BLaER1 (cell line): ENCODE results near the gene GPR141.

Experiments
- H3K27ac ChIP-seq: shearing (Covaris generic); formaldehyde crosslinking; 2 replicates; pipeline ENCODE4 v1.8.1; 2022
- H3K27me3 ChIP-seq: shearing (Covaris generic); formaldehyde crosslinking; 2 replicates; pipeline ENCODE4 v1.8.1; 2022
- H3K36me3 ChIP-seq: shearing (Covaris generic); formaldehyde crosslinking; 2 replicates; pipeline ENCODE4 v1.8.1; 2022
- H3K4me1 ChIP-seq: shearing (Covaris generic); formaldehyde crosslinking; 2 replicates; pipeline ENCODE4 v1.8.1; 2022
- H3K4me2 ChIP-seq: shearing (Covaris generic); formaldehyde crosslinking; 2 replicates; pipeline ENCODE4 v1.8.1; 2022
- H3K4me3 ChIP-seq: shearing (Covaris generic); formaldehyde crosslinking; 2 replicates; pipeline ENCODE4 v1.8.1; 2022
- H3K9ac ChIP-seq: shearing (Covaris generic); formaldehyde crosslinking; 2 replicates; pipeline ENCODE4 v1.8.1; 2022
- H3K9me3 ChIP-seq: shearing (Covaris generic); formaldehyde crosslinking; 2 replicates; pipeline ENCODE4 v1.8.1; 2022
- H4K20me1 ChIP-seq: shearing (Covaris generic); formaldehyde crosslinking; 2 replicates; pipeline ENCODE4 v1.8.1; 2022
- Cebpa-rat ChIP-seq: shearing (Covaris generic); IDR thresholded peaks from 2 replicates; pipeline ENCODE4 v1.8.1; 2022

Gene GPR141

GRCh38 chr7:37771342-37771741, 87.8 kb downstream of the GPR141 start:
- TF ChIP-seq Cebpa-rat, result no peak
- H3K36me3 ChIP-seq, result no peaks in the 10 kb centered on the region
- no peaks in the 10 kb centered on the region for H3K27me3 ChIP-seq
- no peak overlapping the region for H3K27ac ChIP-seq
- no peak overlapping the region for H3K4me3 ChIP-seq
- no peak overlapping the region for H3K4me2 ChIP-seq
- peaks cover 18% of the 10 kb centered on the region for H3K9me3 ChIP-seq
- no peak overlapping the region for H3K9ac ChIP-seq
- no peaks in the 10 kb centered on the region for H3K4me1 ChIP-seq
- no peaks in the 10 kb centered on the region for H4K20me1 ChIP-seq

- Histone ChIP-seq H3K4me2 (no peak overlapping the region), H3K9ac (no peak overlapping the region), H3K36me3 (no peaks in the 10 kb centered on the region), H4K20me1 (no peaks in the 10 kb centered on the region), H3K27me3 (no peaks in the 10 kb centered on the region), H3K4me1 (no peaks in the 10 kb centered on the region), H3K4me3 (no peak overlapping the region), H3K27ac (no peak overlapping the region), H3K9me3 (peaks cover 22% of the 10 kb centered on the region)
- no peak for TF ChIP-seq Cebpa-rat
Observed at GRCh38 chr7:37771801-37772200, 88.2 kb downstream of the GPR141 start.

- Histone ChIP-seq H3K9me3 (peaks cover 34% of the 10 kb centered on the region), H3K4me3 (no peak overlapping the region; the same call in 1 of the 2 replicates), H3K4me1 (no peaks in the 10 kb centered on the region), H3K9ac (no peak overlapping the region), H3K27me3 (no peaks in the 10 kb centered on the region), H3K4me2 (no peak overlapping the region), H3K27ac (no peak overlapping the region), H4K20me1 (no peaks in the 10 kb centered on the region), H3K36me3 (no peaks in the 10 kb centered on the region)
- TF ChIP-seq Cebpa-rat, result no peak
Observed at GRCh38 chr7:37775921-37776320, 92.4 kb downstream of the GPR141 start.

- no peak overlapping the region for H3K4me2 ChIP-seq
- no peak for TF ChIP-seq Cebpa-rat
- H3K9ac ChIP-seq, result no peak overlapping the region
- no peak overlapping the region for H3K27ac ChIP-seq
- H3K4me1 ChIP-seq, result no peaks in the 10 kb centered on the region
- no peak overlapping the region for H3K4me3 ChIP-seq
- peaks cover 18% of the 10 kb centered on the region for H3K9me3 ChIP-seq
- H3K36me3 ChIP-seq, result no peaks in the 10 kb centered on the region
- no peaks in the 10 kb centered on the region for H4K20me1 ChIP-seq
- no peaks in the 10 kb centered on the region for H3K27me3 ChIP-seq
Observed at GRCh38 chr7:37781156-37781555, 97.6 kb downstream of the GPR141 start.

- Histone ChIP-seq H3K4me1 (peaks cover 9% of the 10 kb centered on the region), H3K4me3 (no peak overlapping the region), H3K9me3 (peaks cover 8% of the 10 kb centered on the region; the same call in 1 of the 2 replicates), H3K9ac (no peak overlapping the region), H3K27me3 (no peaks in the 10 kb centered on the region), H4K20me1 (no peaks in the 10 kb centered on the region), H3K27ac (no peak overlapping the region), H3K36me3 (no peaks in the 10 kb centered on the region), H3K4me2 (no peak overlapping the region)
- TF ChIP-seq Cebpa-rat, result no peak
Observed at GRCh38 chr7:37782166-37782565, 98.6 kb downstream of the GPR141 start.

GRCh38 chr7:37784015-37784414, 100.4 kb downstream of the GPR141 start:
- no peaks in the 10 kb centered on the region; the same call in 1 of the 2 replicates for H3K9me3 ChIP-seq
- H3K36me3 ChIP-seq, result no peaks in the 10 kb centered on the region
- H3K27ac ChIP-seq, result no peak overlapping the region
- TF ChIP-seq Cebpa-rat, result no peak
- H3K4me2 ChIP-seq, result no peak overlapping the region
- H3K27me3 ChIP-seq, result no peaks in the 10 kb centered on the region
- H3K4me3 ChIP-seq, result no peak overlapping the region
- no peak overlapping the region for H3K9ac ChIP-seq
- H4K20me1 ChIP-seq, result no peaks in the 10 kb centered on the region
- H3K4me1 ChIP-seq, result peaks cover 16% of the 10 kb centered on the region

GRCh38 chr7:37786741-37787569, 103.4 kb downstream of the GPR141 start:
- H3K27me3 ChIP-seq, result no peaks in the 10 kb centered on the region
- H3K27ac ChIP-seq, result peak overlapping the region; percentile 59
- H3K36me3 ChIP-seq, result no peaks in the 10 kb centered on the region
- no peak overlapping the region for H3K4me3 ChIP-seq
- H3K4me1 ChIP-seq, result peaks cover 16% of the 10 kb centered on the region
- no peaks in the 10 kb centered on the region for H4K20me1 ChIP-seq
- no peak overlapping the region for H3K9ac ChIP-seq
- no peak for TF ChIP-seq Cebpa-rat
- peak overlapping the region; percentile 57 for H3K4me2 ChIP-seq
- H3K9me3 ChIP-seq, result no peaks in the 10 kb centered on the region
